ENCODE data around the gene COG5.

DNA sequence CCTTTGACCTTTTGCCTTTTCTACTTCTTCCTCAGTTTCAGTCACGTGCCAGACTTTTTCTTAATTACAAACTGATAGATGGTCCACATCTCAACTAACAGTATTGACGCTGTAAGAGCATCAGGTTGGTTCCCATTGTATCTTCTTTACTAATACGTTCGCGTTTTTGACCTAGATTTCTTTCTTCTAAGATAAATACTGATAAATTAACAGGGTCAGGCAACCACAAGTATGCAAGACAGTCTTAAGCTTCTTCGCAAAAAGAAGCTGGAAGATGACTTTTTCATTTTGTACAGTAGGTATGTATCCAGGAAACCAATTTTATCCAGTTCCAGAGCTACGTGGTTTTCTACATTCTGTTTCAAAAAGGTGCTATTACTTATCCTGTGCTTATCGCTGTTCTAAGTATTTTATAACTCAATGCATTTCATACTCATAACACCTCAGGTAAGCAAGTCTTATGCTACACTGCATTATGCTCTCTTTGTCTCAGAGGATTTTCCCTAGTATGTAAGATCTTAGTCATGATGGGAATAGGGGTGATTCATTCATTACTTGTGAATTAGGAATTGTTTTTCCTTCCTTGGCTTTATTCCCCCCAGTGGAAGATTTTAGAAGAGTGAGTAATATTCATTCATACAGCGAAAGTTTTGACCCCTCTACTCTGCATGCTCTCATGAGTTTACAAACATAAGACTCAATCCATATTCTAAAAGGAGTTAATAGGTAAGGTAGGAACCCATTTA lies 1.0 kb upstream of the COG5 start:
- TF ChIP-seq, protein P1, sequence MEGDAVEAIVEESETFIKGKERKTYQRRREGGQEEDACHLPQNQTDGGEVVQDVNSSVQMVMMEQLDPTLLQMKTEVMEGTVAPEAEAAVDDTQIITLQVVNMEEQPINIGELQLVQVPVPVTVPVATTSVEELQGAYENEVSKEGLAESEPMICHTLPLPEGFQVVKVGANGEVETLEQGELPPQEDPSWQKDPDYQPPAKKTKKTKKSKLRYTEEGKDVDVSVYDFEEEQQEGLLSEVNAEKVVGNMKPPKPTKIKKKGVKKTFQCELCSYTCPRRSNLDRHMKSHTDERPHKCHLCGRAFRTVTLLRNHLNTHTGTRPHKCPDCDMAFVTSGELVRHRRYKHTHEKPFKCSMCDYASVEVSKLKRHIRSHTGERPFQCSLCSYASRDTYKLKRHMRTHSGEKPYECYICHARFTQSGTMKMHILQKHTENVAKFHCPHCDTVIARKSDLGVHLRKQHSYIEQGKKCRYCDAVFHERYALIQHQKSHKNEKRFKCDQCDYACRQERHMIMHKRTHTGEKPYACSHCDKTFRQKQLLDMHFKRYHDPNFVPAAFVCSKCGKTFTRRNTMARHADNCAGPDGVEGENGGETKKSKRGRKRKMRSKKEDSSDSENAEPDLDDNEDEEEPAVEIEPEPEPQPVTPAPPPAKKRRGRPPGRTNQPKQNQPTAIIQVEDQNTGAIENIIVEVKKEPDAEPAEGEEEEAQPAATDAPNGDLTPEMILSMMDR (IDR thresholded peaks at IDR 0.05; ENCODE audit: low read length): no peak
- TF ChIP-seq EZH2 (IDR thresholded peaks at IDR 0.05; ENCODE audit: borderline replicate concordance, low read length): no peak
